ENCODE data around the gene KLHL3. TPM values are rescaled to one million over a fixed set of nuclear protein-coding genes. Genes with fewer than 3 reads are reported as not detected.
"Not testable (repeated sequence)": the region's sequence is repeated elsewhere in the genome, so short reads cannot be mapped to it uniquely, and the experiment has no call there.

KLHL3 gene
- total RNA-seq, 2 donors from 2014 or later = 11.4 to 11.5 TPM

- no peak for DNase-seq (ENCODE audit: low spot score)
- intact Hi-C loops (cut with DNase I) = no loop called here
Measured at GRCh38 chr5:137648361-137648760, 87.5 kb downstream of the KLHL3 start.

- intact Hi-C loops (cut with DNase I) = no loop called here
- no peak for DNase-seq (ENCODE audit: low spot score)
Measured at GRCh38 chr5:137647401-137647800, 88.5 kb downstream of the KLHL3 start.

GRCh38 chr5:137646761-137647160, 89.1 kb downstream of the KLHL3 start:
- intact Hi-C loops (cut with DNase I) = no loop called here
- no peak for DNase-seq (ENCODE audit: low spot score)

- intact Hi-C loops (cut with DNase I); DNase-seq (ENCODE audit: low spot score): not testable (repeated sequence)
Measured at GRCh38 chr5:137643081-137643480, 92.8 kb downstream of the KLHL3 start.

GRCh38 chr5:137642091-137642490, 93.8 kb downstream of the KLHL3 start:
- intact Hi-C loops (cut with DNase I) = no loop called here

GRCh38 chr5:137641148-137641547, 94.7 kb downstream of the KLHL3 start:
- intact Hi-C loops (cut with DNase I) = no loop called here
- DNase-seq (ENCODE audit: low spot score) = no peak

More at GRCh38 chr5:137642091-137642490, 93.8 kb downstream of the KLHL3 start:
- DNase-seq (ENCODE audit: low spot score) = no peak

- intact Hi-C loops (cut with DNase I) = no loop called here
- no peak for DNase-seq (ENCODE audit: low spot score)
Measured at GRCh38 chr5:137639645-137640044, 96.2 kb downstream of the KLHL3 start.

- DNase-seq (ENCODE audit: low spot score) = no peak
- intact Hi-C loops (cut with DNase I) = no loop called here
Measured at GRCh38 chr5:137638841-137639240, 97.0 kb downstream of the KLHL3 start.

- intact Hi-C loops (cut with DNase I) = no loop called here
- DNase-seq (ENCODE audit: low spot score) = no peak
Measured at GRCh38 chr5:137636830-137637714, 98.8 kb downstream of the KLHL3 start.

- no peak for DNase-seq (ENCODE audit: low spot score)
- intact Hi-C loops (cut with DNase I) = no loop called here
Measured at GRCh38 chr5:137636099-137636498, 99.8 kb downstream of the KLHL3 start.

GRCh38 chr5:137635521-137635921, 100.4 kb downstream of the KLHL3 start:
- no peak for DNase-seq (ENCODE audit: low spot score)
- intact Hi-C loops (cut with DNase I) = no loop called here

GRCh38 chr5:137633896-137634295, 102.0 kb downstream of the KLHL3 start:
- intact Hi-C loops (cut with DNase I) = no loop called here
- DNase-seq (ENCODE audit: low spot score) = no peak

GRCh38 chr5:137632716-137633115, 103.2 kb downstream of the KLHL3 start:
- intact Hi-C loops (cut with DNase I) = no loop called here
- DNase-seq (ENCODE audit: low spot score) = no peak

- DNase-seq (ENCODE audit: low spot score) = no peak
- intact Hi-C loops (cut with DNase I) = no loop called here
Measured at GRCh38 chr5:137631453-137631852, 104.4 kb downstream of the KLHL3 start.

GRCh38 chr5:137630972-137631370, 104.9 kb downstream of the KLHL3 start:
- no peak for DNase-seq (ENCODE audit: low spot score)
- intact Hi-C loops (cut with DNase I) = no loop called here

GRCh38 chr5:137630216-137630971, 105.5 kb downstream of the KLHL3 start:
- intact Hi-C loops (cut with DNase I) = no loop called here
- no peak for DNase-seq (ENCODE audit: low spot score)

GRCh38 chr5:137629646-137630045, 106.2 kb downstream of the KLHL3 start:
- DNase-seq (ENCODE audit: low spot score) = no peak
- intact Hi-C loops (cut with DNase I) = loop anchor here (1.0 to 10.0 kb wide), 5 partner anchors 113 to 505 kb away; partner anchors contain the start of gene NME5 (in 1 of the 2)

GRCh38 chr5:137627706-137628105, 108.2 kb downstream of the KLHL3 start:
- no peak for DNase-seq (ENCODE audit: low spot score)
- intact Hi-C loops (cut with DNase I) = loop anchor here in 1 of 2 donors (2.0 to 10.0 kb wide), 4 partner anchors 115 to 507 kb away; partner anchors contain the start of gene NME5

GRCh38 chr5:137627293-137627692, 108.6 kb downstream of the KLHL3 start:
- no peak for DNase-seq (ENCODE audit: low spot score)
- intact Hi-C loops (cut with DNase I) = loop anchor here in 1 of 2 donors (10.0 kb wide), 2 partner anchors 188 to 508 kb away; partner anchors contain the start of gene NME5

GRCh38 chr5:137624786-137625349, 111.0 kb downstream of the KLHL3 start:
- intact Hi-C loops (cut with DNase I) = loop anchor here in 1 of 2 donors (10.0 kb wide), 2 partner anchors 190 to 510 kb away; partner anchors contain the start of gene NME5
- peak; percentile 35 for DNase-seq (ENCODE audit: low spot score)

Measured in posterior vena cava (tissue), 2 donors.